H1 (cell line): ENCODE measurements around the gene LURAP1L. TPM values are rescaled to one million over a fixed set of nuclear protein-coding genes. Genes with fewer than 3 reads are reported as not detected.

Experiments used
- CTCF ChIA-PET: fragments of 300-600 bp; sonication (Branson Sonifier 250); formaldehyde crosslinking; loops from one replicate; lab custom pipeline; 2021; ENCODE audit not compliant: partially characterized antibody; lab: Charles Lee
- POLR2A ChIA-PET: fragments of 300-600 bp; sonication (Branson Sonifier 250); formaldehyde crosslinking; loops from one replicate; lab custom pipeline; 2021; ENCODE audit warnings: inconsistent platforms; ENCODE audit not compliant: partially characterized antibody; lab: Charles Lee
- DNase-seq, 2 experiments: peaks; one replicate each; pipeline versions ENCODE4 v3.0.0 to v3.0.0-alpha.2; 2010 to 2022; ENCODE audit warnings: low spot score in 2 of 2, low read depth in 1 of 2, mixed read lengths in 1 of 2
- FAIRE-seq: peaks from 2 replicates; lab custom pipeline; 2011; peaks lifted over from hg19 to GRCh38; lab: Jason Lieb, UNC
- H2AFZ ChIP-seq: 2 replicates; pipeline ENCODE4 v1.8.1; 2012; ENCODE audit warnings: low read length, inconsistent platforms
- H2AK5ac ChIP-seq: 2 replicates; pipeline ENCODE4 v1.6.1; 2013; ENCODE audit warnings: low read depth, low read length
- H2BK120ac ChIP-seq: replicated peaks from 2 replicates; pipeline ENCODE3; 2013; ENCODE audit warnings: low read depth, low read length, inconsistent platforms
- H2BK12ac ChIP-seq: 2 replicates; pipeline ENCODE4 v1.6.1; 2013; ENCODE audit warnings: low read depth, low read length
- H2BK15ac ChIP-seq: 2 replicates; pipeline ENCODE4 v1.6.1; 2013; ENCODE audit warnings: low read length
- H2BK20ac ChIP-seq: 2 replicates; pipeline ENCODE4 v1.6.1; 2013; ENCODE audit warnings: low read length
- H2BK5ac ChIP-seq: 2 replicates; pipeline ENCODE4 v1.6.1; 2013; ENCODE audit warnings: low read depth, low read length
- H3K14ac ChIP-seq: 2 replicates; pipeline ENCODE4 v1.6.1; 2013; ENCODE audit warnings: inconsistent platforms; ENCODE audit not compliant: insufficient read length
- H3K18ac ChIP-seq: 2 replicates; pipeline ENCODE4 v1.6.1; 2013; ENCODE audit warnings: low read length; ENCODE audit errors: extremely low read depth
- H3K23ac ChIP-seq: 2 replicates; pipeline ENCODE4 v1.6.1; 2013; ENCODE audit warnings: inconsistent platforms; ENCODE audit not compliant: insufficient read length
- H3K23me2 ChIP-seq: 2 replicates; pipeline ENCODE4 v1.6.1; 2013; ENCODE audit warnings: low read depth, low read length
- H3K27ac ChIP-seq: 2 replicates; pipeline ENCODE4 v1.6.1; 2011; ENCODE audit warnings: low read depth, low read length, inconsistent platforms
- H3K27me3 ChIP-seq, 4 experiments: replicated peaks in 1 of 4; 1 replicate in 1 of 4; 2 replicates in 3 of 4; pipeline versions ENCODE4 v1.6.1 to v1.8.1; 2011 to 2013; ENCODE audit warnings: low read length in 3 of 4, mild to moderate bottlenecking in 3 of 4, inconsistent platforms in 2 of 4, mixed read lengths in 2 of 4, moderate library complexity in 1 of 4; ENCODE audit not compliant: control insufficient read depth in 3 of 4, insufficient read depth in 3 of 4; ENCODE audit errors: extremely low read depth in 1 of 4
- H3K36me3 ChIP-seq, 4 experiments: 2 replicates each; pipeline versions ENCODE4 v1.6.1 to v1.8.1; 2011 to 2013; ENCODE audit warnings: mild to moderate bottlenecking in 4 of 4, low read length in 3 of 4, moderate library complexity in 2 of 4, control low read depth in 1 of 4, inconsistent platforms in 1 of 4; ENCODE audit not compliant: insufficient read depth in 4 of 4, control insufficient read depth in 2 of 4
- H3K4ac ChIP-seq: replicated peaks from 2 replicates; pipeline ENCODE3; 2013; ENCODE audit warnings: low read length, low read depth, mixed read lengths, inconsistent platforms; ENCODE audit not compliant: insufficient read length
- H3K4me1 ChIP-seq, 4 experiments: replicated peaks in 1 of 4; 1 replicate in 1 of 4; 2 replicates in 3 of 4; pipeline versions ENCODE4 v1.6.1 to v1.8.1; 2011 to 2013; ENCODE audit warnings: low read length in 3 of 4, inconsistent platforms in 2 of 4, mixed read lengths in 1 of 4; ENCODE audit not compliant: insufficient read depth in 4 of 4, control insufficient read depth in 3 of 4
- H3K4me2 ChIP-seq, 2 experiments: 2 replicates each; pipeline versions ENCODE4 v1.6.1 to v1.8.1; 2011 to 2013; ENCODE audit warnings: low read depth in 2 of 2, low read length in 2 of 2, control low read depth in 1 of 2, inconsistent platforms in 1 of 2, mild to moderate bottlenecking in 1 of 2; ENCODE audit not compliant: insufficient read depth in 1 of 2
- H3K4me3 ChIP-seq, 4 experiments: fragments of 200-600, 300-600 bp in 1 of 4; sonication (generic), shearing (Covaris generic), sonication (Bioruptor Twin) in 1 of 4; 2 replicates each; pipeline versions ENCODE4 v1.5.1 to v1.8.1; 2011 to 2016; ENCODE audit warnings: low read length in 4 of 4, low read depth in 3 of 4, control low read depth in 2 of 4, inconsistent platforms in 2 of 4, mild to moderate bottlenecking in 2 of 4, mixed read lengths in 1 of 4, moderate library complexity in 1 of 4; ENCODE audit not compliant: insufficient read depth in 2 of 4; ENCODE audit errors: extremely low read depth in 1 of 4
- H3K56ac ChIP-seq: replicated peaks from 2 replicates; pipeline ENCODE3; 2013; ENCODE audit warnings: low read depth, mild to moderate bottlenecking, mixed read lengths, low read length, inconsistent platforms; ENCODE audit not compliant: insufficient read length
- H3K79me1 ChIP-seq: 2 replicates; pipeline ENCODE4 v1.6.1; 2013; ENCODE audit warnings: low read depth, low read length, control low read depth
- H3K79me2 ChIP-seq, 2 experiments: 2 replicates each; pipeline versions ENCODE4 v1.6.1 to v1.8.1; 2012 to 2013; ENCODE audit warnings: low read length in 2 of 2, mild to moderate bottlenecking in 2 of 2, inconsistent platforms in 1 of 2; ENCODE audit not compliant: insufficient read depth in 2 of 2, control insufficient read depth in 1 of 2
- H3K9ac ChIP-seq, 4 experiments: replicated peaks in 1 of 4; 1 replicate in 1 of 4; 2 replicates in 3 of 4; pipeline versions ENCODE4 v1.6.1 to v1.8.1; 2011 to 2013; ENCODE audit warnings: low read depth in 3 of 4, low read length in 3 of 4, control low read depth in 2 of 4, mild to moderate bottlenecking in 2 of 4, moderate library complexity in 2 of 4, inconsistent platforms in 1 of 4; ENCODE audit errors: extremely low read depth in 1 of 4
- H3K9me3 ChIP-seq, 2 experiments: 2 replicates each; pipeline versions ENCODE4 v1.6.1 to v1.8.1; 2012 to 2013; ENCODE audit warnings: mild to moderate bottlenecking in 2 of 2, moderate library complexity in 2 of 2, control low read depth in 1 of 2, inconsistent platforms in 1 of 2, low read depth in 1 of 2, low read length in 1 of 2, mixed read lengths in 1 of 2; ENCODE audit not compliant: insufficient read depth in 2 of 2
- H4K20me1 ChIP-seq, 2 experiments: replicated peaks in 1 of 2; 2 replicates each; pipeline versions ENCODE3 to v1.8.1; 2011 to 2013; ENCODE audit warnings: inconsistent platforms in 2 of 2, low read length in 2 of 2, mild to moderate bottlenecking in 1 of 2; ENCODE audit not compliant: insufficient read depth in 2 of 2, control insufficient read depth in 1 of 2
- H4K5ac ChIP-seq: 2 replicates; pipeline ENCODE4 v1.6.1; 2013; ENCODE audit warnings: low read length, low read depth, mixed read lengths, inconsistent platforms; ENCODE audit not compliant: insufficient read length
- H4K8ac ChIP-seq: 2 replicates; pipeline ENCODE4 v1.8.0; 2013; ENCODE audit warnings: mild to moderate bottlenecking, moderate library complexity, low read length, inconsistent platforms; ENCODE audit not compliant: insufficient read depth; ENCODE audit errors: extremely low read depth
- H4K91ac ChIP-seq: replicated peaks from 2 replicates; pipeline ENCODE3; 2013; ENCODE audit warnings: low read length, mixed read lengths, inconsistent platforms; ENCODE audit not compliant: insufficient read length
- BCL11A ChIP-seq, 2 experiments: IDR thresholded peaks; one replicate each; pipeline ENCODE4 v1.6.1; 2011; ENCODE audit warnings: low read depth in 2 of 2, low read length in 2 of 2, mild to moderate bottlenecking in 2 of 2
- BRCA1 ChIP-seq: IDR thresholded peaks from 2 replicates; pipeline ENCODE4 v1.6.1; 2012; ENCODE audit warnings: low read depth, low read length, improper control_type of control experiment
- CEBPB ChIP-seq: IDR thresholded peaks from 2 replicates; pipeline ENCODE4 v1.6.1; 2012; ENCODE audit warnings: low read depth, low read length
- CHD2 ChIP-seq: IDR thresholded peaks from 2 replicates; pipeline ENCODE4 v1.6.1; 2012; ENCODE audit warnings: low read length, improper control_type of control experiment
- FOSL1 ChIP-seq: IDR thresholded peaks from 2 replicates; pipeline ENCODE4 v1.6.1; 2011; ENCODE audit warnings: mild to moderate bottlenecking, low read depth, low read length, moderate library complexity; ENCODE audit not compliant: insufficient read depth
- RAD21 ChIP-seq, 2 experiments: IDR thresholded peaks in 1 of 2; conservative IDR thresholded peaks in 1 of 2; 2 replicates each; pipeline ENCODE4 v1.6.1; 2011; ENCODE audit warnings: low read depth in 2 of 2, low read length in 2 of 2, improper control_type of control experiment in 1 of 2, inconsistent platforms in 1 of 2, mild to moderate bottlenecking in 1 of 2, moderate library complexity in 1 of 2
- SIN3A ChIP-seq, 2 experiments: IDR thresholded peaks in 1 of 2; conservative IDR thresholded peaks in 1 of 2; 2 replicates each; pipeline ENCODE4 v1.6.1; 2011 to 2012; ENCODE audit warnings: low read length in 2 of 2, improper control_type of control experiment in 1 of 2, low read depth in 1 of 2, mild to moderate bottlenecking in 1 of 2
- WGBS, 2 experiments: shearing (Covaris generic) in 1 of 2; methylation state at CpG; one replicate each; pipeline versions ENCODE4 v1.1.6 to v1.1.7; 2013 to 2015; ENCODE audit warnings: low lambda C conversion rate in 2 of 2, mixed read lengths in 2 of 2, inconsistent platforms in 1 of 2, low coverage in 1 of 2, missing lambda C conversion rate in 1 of 2; ENCODE audit not compliant: insufficient replicate concordance in 2 of 2, insufficient coverage in 1 of 2, insufficient read length in 1 of 2; ENCODE audit errors: extremely low coverage in 1 of 2, missing lambda C conversion rate in 1 of 2; 5-methylcytosine and 5-hydroxymethylcytosine counted together
- polyA plus RNA-seq, 7 experiments: library from polyadenylated mRNA; depleted of rRNA in 3 of 7; stranded (reverse) in 5 of 7; unstranded in 2 of 7; fragments of >200 nt in 5 of 7; fragments of 200-250 nt in 2 of 7; gene quantifications; 1 replicate in 5 of 7; 2 replicates in 1 of 7; 4 replicates in 1 of 7; pipeline versions ENCODE4 v1.2.1 to v1.2.3, GENCODE V29; 2011 to 2013; ENCODE audit warnings: missing spikeins in 2 of 7, mixed read lengths in 2 of 7
- total RNA-seq: library from RNA; stranded (reverse); fragmentation: NEBNext Ultra II Directional; extraction: Animal tissue kit (Norgen Biotek cat#: 25700); gene quantifications from 2 replicates; pipeline ENCODE4 v1.2.1, GENCODE V29; 2021
- TF ChIP-seq, protein P1 (sequence below): IDR thresholded peaks from 2 replicates; pipeline ENCODE4 v1.6.1; 2011; ENCODE audit warnings: low read depth, mild to moderate bottlenecking, low read length; ENCODE audit not compliant: insufficient read depth
- TF ChIP-seq, protein P2 (sequence below): IDR thresholded peaks from 2 replicates; pipeline ENCODE4 v1.6.1; 2012; ENCODE audit warnings: low read length, inconsistent platforms

The LURAP1L gene
- total and polyA plus RNA-seq, 2 of the 8 experiments (the other 6 are each of a cell fraction or from before 2014, with no cell fraction given) = 0.63 to 1.2 TPM

DNA sequence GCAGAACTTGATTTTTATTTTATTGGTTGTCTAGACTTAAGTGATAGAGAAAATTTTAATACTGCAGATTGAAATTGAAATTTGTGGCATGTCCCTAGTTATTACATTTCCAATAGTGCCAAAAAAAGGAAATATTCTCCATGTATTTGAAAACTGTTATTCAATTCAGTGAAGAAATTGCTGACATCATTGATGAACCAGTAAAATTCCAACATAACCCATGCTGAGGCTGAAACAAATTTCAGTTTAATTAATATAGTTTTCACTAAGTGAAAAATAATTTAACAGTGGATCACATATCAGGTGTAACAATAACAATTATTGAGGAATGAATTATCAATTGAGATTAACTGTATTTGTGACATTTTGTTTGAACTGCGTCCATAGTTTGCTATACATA, 38.7 kb downstream of the LURAP1L start:
- no peak overlapping the region for H3K9ac ChIP-seq
- H3K4me1 ChIP-seq = no peaks in the 10 kb centered on the region; a peak in 1 of 7 replicates
- H3K4me2 ChIP-seq = no peak overlapping the region
- no peak overlapping the region for H3K23ac ChIP-seq
- H3K4ac ChIP-seq = no peak overlapping the region
- no peak overlapping the region for H2AK5ac ChIP-seq
- FAIRE-seq (no peak), DNase-seq (no peak)
- no peak for TF ChIP-seq CHD2
- no peak for TF ChIP-seq FOSL1
- TF ChIP-seq BRCA1 = no peak
- TF ChIP-seq CEBPB = no peak
- no peak for TF ChIP-seq SIN3A (conservative IDR thresholded peaks at IDR 0.05 in 1 of 2, IDR thresholded peaks at IDR 0.05 in 1 of 2; ENCODE audit: low read depth in 1 of 2, low read length in 2 of 2)
- TF ChIP-seq BCL11A (IDR thresholded peaks at IDR 0.05; ENCODE audit: low read depth in 2 of 2, low read length in 2 of 2) = no peak
- TF ChIP-seq, protein P1, sequence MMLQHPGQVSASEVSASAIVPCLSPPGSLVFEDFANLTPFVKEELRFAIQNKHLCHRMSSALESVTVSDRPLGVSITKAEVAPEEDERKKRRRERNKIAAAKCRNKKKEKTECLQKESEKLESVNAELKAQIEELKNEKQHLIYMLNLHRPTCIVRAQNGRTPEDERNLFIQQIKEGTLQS = no peak
- TF ChIP-seq RAD21 (IDR thresholded peaks at IDR 0.05 in 1 of 2, conservative IDR thresholded peaks at IDR 0.05 in 1 of 2; ENCODE audit: low read depth in 2 of 2, low read length in 2 of 2) = no peak
- TF ChIP-seq, protein P2, sequence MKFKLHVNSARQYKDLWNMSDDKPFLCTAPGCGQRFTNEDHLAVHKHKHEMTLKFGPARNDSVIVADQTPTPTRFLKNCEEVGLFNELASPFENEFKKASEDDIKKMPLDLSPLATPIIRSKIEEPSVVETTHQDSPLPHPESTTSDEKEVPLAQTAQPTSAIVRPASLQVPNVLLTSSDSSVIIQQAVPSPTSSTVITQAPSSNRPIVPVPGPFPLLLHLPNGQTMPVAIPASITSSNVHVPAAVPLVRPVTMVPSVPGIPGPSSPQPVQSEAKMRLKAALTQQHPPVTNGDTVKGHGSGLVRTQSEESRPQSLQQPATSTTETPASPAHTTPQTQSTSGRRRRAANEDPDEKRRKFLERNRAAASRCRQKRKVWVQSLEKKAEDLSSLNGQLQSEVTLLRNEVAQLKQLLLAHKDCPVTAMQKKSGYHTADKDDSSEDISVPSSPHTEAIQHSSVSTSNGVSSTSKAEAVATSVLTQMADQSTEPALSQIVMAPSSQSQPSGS = no peak
- no peaks in the 10 kb centered on the region for H3K9me3 ChIP-seq
- 78% methylated on average over 1 of the region's 1 CpG; no CpG with 5 or more reads in 1 of the 2 experiments for WGBS, 2 experiments
- no peaks in the 10 kb centered on the region for H4K20me1 ChIP-seq
- CTCF ChIA-PET = no interaction called here
- H3K14ac ChIP-seq = no peak overlapping the region
- no peak overlapping the region for H2AFZ ChIP-seq
- H2BK5ac ChIP-seq = no peak overlapping the region
- no peak overlapping the region for H4K5ac ChIP-seq
- H3K36me3 ChIP-seq = no peaks in the 10 kb centered on the region
- no peak overlapping the region for H3K27ac ChIP-seq
- no peaks in the 10 kb centered on the region for H3K79me2 ChIP-seq
- H3K23me2 ChIP-seq = no peaks in the 10 kb centered on the region
- no peak overlapping the region for H3K18ac ChIP-seq
- H2BK120ac ChIP-seq = no peak overlapping the region
- POLR2A ChIA-PET = no interaction called here
- H4K91ac ChIP-seq = no peak overlapping the region
- H4K8ac ChIP-seq = no peak overlapping the region
- no peak overlapping the region for H2BK12ac ChIP-seq
- no peak overlapping the region for H2BK20ac ChIP-seq
- no peaks in the 10 kb centered on the region for H3K79me1 ChIP-seq
- no peak overlapping the region for H3K4me3 ChIP-seq
- H3K27me3 ChIP-seq = no peaks in the 10 kb centered on the region
- no peak overlapping the region for H2BK15ac ChIP-seq
- no peak overlapping the region for H3K56ac ChIP-seq
